Heart right ventricle (tissue), 16 donors: ENCODE results near the gene PLSCR3. TPM values are rescaled to one million over a fixed set of nuclear protein-coding genes. Genes with fewer than 3 reads are reported as not detected.

Experiments
- ATAC-seq, 8 donors: fragments of 200-7000 bp; cut with Tn5 transposase; one replicate each; pipeline ENCODE4 v1.9.1; 2020; ENCODE audit warnings: mild to moderate bottlenecking in 8 of 8, moderate library complexity in 8 of 8, moderate number of reproducible peaks in 1 of 8
- DNase-seq, 2 donors: peaks; one replicate each; pipeline ENCODE4 v3.0.0-alpha.2; 2020
- H3K27ac ChIP-seq, 10 donors: fragments of 200-600 bp; sonication (generic) in 2 of 10; one replicate each; pipeline versions ENCODE4 v1.5.0 to v1.8.0; 2020 to 2022; ENCODE audit warnings: mild to moderate bottlenecking in 3 of 10
- H3K27me3 ChIP-seq, 7 donors: fragments of 200-600 bp; one replicate each; pipeline ENCODE4 v1.8.0; 2021 to 2022; ENCODE audit warnings: mild to moderate bottlenecking in 2 of 7
- H3K36me3 ChIP-seq, 9 donors: fragments of 200-600 bp; sonication (generic) in 1 of 9; one replicate each; pipeline versions ENCODE4 v1.5.0 to v1.8.0; 2020 to 2022; ENCODE audit warnings: mild to moderate bottlenecking in 2 of 9
- H3K4me1 ChIP-seq, 9 donors: fragments of 200-600 bp; sonication (generic) in 1 of 9; one replicate each; pipeline versions ENCODE4 v1.5.0 to v1.8.0; 2020 to 2022; ENCODE audit warnings: mild to moderate bottlenecking in 4 of 9
- H3K4me3 ChIP-seq, 10 donors: fragments of 200-600 bp; sonication (generic) in 2 of 10; one replicate each; pipeline versions ENCODE4 v1.5.0 to v1.8.0; 2020 to 2022; ENCODE audit warnings: mild to moderate bottlenecking in 7 of 10, moderate library complexity in 2 of 10
- H3K9me3 ChIP-seq, 11 donors: fragments of 200-600 bp in 10 of 11; sonication (generic) in 2 of 11; one replicate each; pipeline versions ENCODE4 v1.5.0 to v1.8.0; 2013 to 2022; ENCODE audit warnings: mild to moderate bottlenecking in 2 of 11, control low read depth in 1 of 11, moderate library complexity in 1 of 11
- WGBS, 2 donors: extraction: QIAGEN DNeasy Blood & Tissue Kit; methylation state at CpG; one replicate each; pipeline ENCODE4 v1.1.7; 2013; ENCODE audit warnings: inconsistent platforms in 1 of 2; 5-methylcytosine and 5-hydroxymethylcytosine counted together
- intact Hi-C, 10 donors: fragments of 100-400 bp; cut with DNase I; formaldehyde crosslinking; loops; one replicate each; pipeline versions ENCODE4 v1.11.1 to v1.14.2; 2022
- polyA plus RNA-seq, 2 donors: library from polyadenylated mRNA; stranded (reverse); fragments of 200-250 nt; gene quantifications; one replicate each; pipeline ENCODE4 v1.2.3, GENCODE V29; 2013
- total RNA-seq, 10 donors: library from RNA; stranded (reverse); fragmentation: NEBNext Ultra II Directional in 3 of 10; extraction: Animal tissue kit (Norgen Biotek cat#: 25700) in 3 of 10; gene quantifications; one replicate each; pipeline versions ENCODE4 v1.2.1 to v1.2.4, GENCODE V29; 2021 to 2023
- TF ChIP-seq, protein P1 (sequence below), 9 donors: fragments of 200-600 bp; sonication (generic) in 2 of 9; IDR thresholded peaks; one replicate each; pipeline versions ENCODE4 v1.5.0 to v1.8.0; 2021 to 2022; ENCODE audit warnings: antibody characterized with exemption in 9 of 9, mild to moderate bottlenecking in 5 of 9, moderate library complexity in 1 of 9
- donor health status: Arrhythmogenic right ventricular cardiomyopathy.
- donor health status: ischemic (EF 13 %, LVEDD 7.1; RV severe dilation, severe dysfunction).
- donor health status: healthy with polysubstance abuse.
- donor health status: DM: no; HTN: yes; CAD: no.
- donor health status: DM: no; HTN: no; CAD: no.
- donor health status: ischemic (EF 25% LVEDD 6.9; RV normal size, moderate dysfunction).
- donor health status: ischemic (EF 25% LVEDD 5.7; RV mildly dilated, moderate dysfunction).
- donor health status: healthy.
- donor health status: DM: yes; HTN: yes; CAD: no.
- donor health status: Ischemic cardiomyopathy.
- donor health status: ischemic (EF 35%, LVEDD 5.7; RV mildly dilated, moderate dysfunction).
- donor health status: nonischemic (EF 11% LVEDD 7.7; RV severe dilation, severe dysfunction).
- donor health status: DM: yes; HTN: yes; CAD: no.
- donor health status: PGD.
- donor health status: ischemic (EF 29% LVEDD 5.4; RV normal size, mild dysfunction).
- donor health status: nonischemic (EF 23%, LVEDD 6.1; RV moderate dilation, normal function).

The PLSCR3 gene
- total and polyA plus RNA-seq, 12 donors: 14.4 to 32.9 (median 17.7) TPM

DNA sequence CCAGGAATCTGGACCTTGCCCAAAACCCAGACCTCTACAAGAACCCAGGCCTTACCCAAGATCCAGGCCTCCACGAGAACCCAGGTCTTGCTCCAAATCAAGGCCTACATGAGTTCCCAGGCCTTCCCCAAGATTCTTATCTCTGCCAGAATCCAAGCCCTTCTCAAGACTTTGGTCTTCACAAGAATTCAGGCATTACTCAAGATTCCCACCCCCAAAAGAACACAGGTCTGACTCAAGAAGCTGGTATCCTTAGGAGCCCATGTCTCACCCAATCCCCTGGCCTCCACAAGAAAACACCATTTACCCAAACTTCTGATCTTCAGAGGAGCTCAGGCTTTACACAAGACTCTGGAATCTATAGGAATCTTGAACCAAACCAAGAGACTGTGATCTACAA, 36.9 kb upstream of the PLSCR3 start:
- no peak overlapping the region for H3K4me3 ChIP-seq
- DNase-seq (no peak), ATAC-seq (no peak)
- 93 to 94% methylated on average over 1 of the region's 1 CpG for WGBS, 2 donors
- H3K27ac ChIP-seq: no peak overlapping the region
- TF ChIP-seq, protein P1, sequence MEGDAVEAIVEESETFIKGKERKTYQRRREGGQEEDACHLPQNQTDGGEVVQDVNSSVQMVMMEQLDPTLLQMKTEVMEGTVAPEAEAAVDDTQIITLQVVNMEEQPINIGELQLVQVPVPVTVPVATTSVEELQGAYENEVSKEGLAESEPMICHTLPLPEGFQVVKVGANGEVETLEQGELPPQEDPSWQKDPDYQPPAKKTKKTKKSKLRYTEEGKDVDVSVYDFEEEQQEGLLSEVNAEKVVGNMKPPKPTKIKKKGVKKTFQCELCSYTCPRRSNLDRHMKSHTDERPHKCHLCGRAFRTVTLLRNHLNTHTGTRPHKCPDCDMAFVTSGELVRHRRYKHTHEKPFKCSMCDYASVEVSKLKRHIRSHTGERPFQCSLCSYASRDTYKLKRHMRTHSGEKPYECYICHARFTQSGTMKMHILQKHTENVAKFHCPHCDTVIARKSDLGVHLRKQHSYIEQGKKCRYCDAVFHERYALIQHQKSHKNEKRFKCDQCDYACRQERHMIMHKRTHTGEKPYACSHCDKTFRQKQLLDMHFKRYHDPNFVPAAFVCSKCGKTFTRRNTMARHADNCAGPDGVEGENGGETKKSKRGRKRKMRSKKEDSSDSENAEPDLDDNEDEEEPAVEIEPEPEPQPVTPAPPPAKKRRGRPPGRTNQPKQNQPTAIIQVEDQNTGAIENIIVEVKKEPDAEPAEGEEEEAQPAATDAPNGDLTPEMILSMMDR (IDR thresholded peaks at IDR 0.05): no peak
- intact Hi-C loops: loop anchor here in 4 of 10 donors (10.0 kb wide), 3 partner anchors 76 to 154 kb away; partner anchors contain the start of genes KCTD11 (in 2 of the 4), TMEM95 (in 2 of the 4), MPDU1 (in 1 of the 4) and TNFSF13 (in 1 of the 4)
- no peaks in the 10 kb centered on the region for H3K36me3 ChIP-seq
- H3K9me3 ChIP-seq: no peaks in the 10 kb centered on the region
- no peaks in the 10 kb centered on the region for H3K27me3 ChIP-seq
- peaks cover 6 to 16% (median 10%) of the 10 kb centered on the region in 9 donors for H3K4me1 ChIP-seq

DNA sequence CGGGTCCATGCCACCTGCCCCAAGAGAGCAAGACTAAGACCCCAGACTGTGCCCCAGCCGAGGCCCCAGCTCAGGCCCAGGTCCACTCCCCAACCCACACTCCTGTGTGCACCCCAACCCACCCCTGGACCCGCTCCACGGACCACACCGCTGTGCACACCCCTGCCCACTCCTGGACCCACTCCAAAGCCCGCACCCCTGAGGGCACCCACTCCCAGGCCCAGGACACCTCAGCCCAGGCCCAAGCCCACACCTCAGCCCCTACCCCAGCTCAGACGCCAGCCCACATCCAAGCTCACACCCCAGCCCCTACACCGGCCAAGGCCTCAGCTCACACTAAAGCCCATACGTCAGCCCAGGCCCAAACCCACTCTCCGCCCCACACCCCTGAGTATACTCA, 35.4 kb upstream of the PLSCR3 start:
- TF ChIP-seq, protein P1 (IDR thresholded peaks at IDR 0.05): no peak
- intact Hi-C loops: loop anchor here in 4 of 10 donors (10.0 kb wide), 3 partner anchors 75 to 155 kb away; partner anchors contain the start of genes KCTD11 (in 2 of the 4), TMEM95 (in 2 of the 4), MPDU1 (in 1 of the 4) and TNFSF13 (in 1 of the 4)
- 90 to 93% methylated on average over 9 to 10 of the region's 10 CpGs for WGBS, 2 donors
- no peaks in the 10 kb centered on the region for H3K36me3 ChIP-seq
- no peaks in the 10 kb centered on the region for H3K27me3 ChIP-seq
- DNase-seq (no peak), ATAC-seq (no peak)
- no peak overlapping the region for H3K27ac ChIP-seq
- no peaks in the 10 kb centered on the region for H3K9me3 ChIP-seq
- H3K4me1 ChIP-seq: peaks cover 0 to under 1% (median 0%) of the 10 kb centered on the region in 9 donors
- H3K4me3 ChIP-seq: no peak overlapping the region

GRCh38 chr17:7428557-7428956, 34.2 kb upstream of the PLSCR3 start, which contains the start of gene SPEM3:
SPEM3 (plus strand) TSS chr17:7428857; CDS start chr17:7428903, 46 bp downstream.
- DNase-seq: no peak
- Histone ChIP-seq H3K27me3 (no peaks in the 10 kb centered on the region), H3K4me1 (no peaks in the 10 kb centered on the region), H3K27ac (no peak within 1 kb of the TSS), H3K36me3 (no peaks in the 10 kb centered on the region), H3K4me3 (no peak within 1 kb of the TSS), H3K9me3 (no peaks in the 10 kb centered on the region)
- TF ChIP-seq, protein P1 (IDR thresholded peaks at IDR 0.05): no peak
- no peak for ATAC-seq
- intact Hi-C loops: no loop called here
- WGBS, 2 donors: 68 to 73% methylated on average over 5 of the region's 5 CpGs

- Histone ChIP-seq H3K4me1 (no peaks in the 10 kb centered on the region), H3K4me3 (no peak overlapping the region), H3K9me3 (no peaks in the 10 kb centered on the region), H3K36me3 (no peaks in the 10 kb centered on the region), H3K27me3 (no peaks in the 10 kb centered on the region), H3K27ac (no peak overlapping the region)
- no peak for DNase-seq
- 89 to 90% methylated on average over 7 of the region's 7 CpGs for WGBS, 2 donors
- TF ChIP-seq, protein P1 (IDR thresholded peaks at IDR 0.05): no peak
- ATAC-seq: no peak
- intact Hi-C loops: no loop called here
Observed at GRCh38 chr17:7427549-7427948, 33.2 kb upstream of the PLSCR3 start.
